HCT116 (cell line): ENCODE results near the gene CELA3A.

Experiments
- EZH2 ChIP-seq: fragments of 200-600 bp; sonication (generic); IDR thresholded peaks from 2 replicates; pipeline ENCODE4 v1.6.1; 2017; ENCODE audit warnings: antibody characterized with exemption, mixed run types
- POLR2A ChIP-seq: IDR thresholded peaks from 2 replicates; pipeline ENCODE4 v1.7.0; 2011; ENCODE audit warnings: borderline replicate concordance; ENCODE audit not compliant: insufficient read depth, insufficient read length; ENCODE audit errors: extremely low read depth
- POLR2AphosphoS5 ChIP-seq: IDR thresholded peaks from 2 replicates; pipeline ENCODE4 v1.6.1; 2011; ENCODE audit warnings: mild to moderate bottlenecking, low read depth, low read length, moderate library complexity
- SP1 ChIP-seq: IDR thresholded peaks from 2 replicates; pipeline ENCODE4 v1.6.1; 2012; ENCODE audit warnings: low read depth
- TF ChIP-seq, protein P1 (sequence below), 3 experiments: fragments of 200-600 bp in 1 of 3; sonication (generic) in 1 of 3; IDR thresholded peaks in 2 of 3; conservative IDR thresholded peaks in 1 of 3; 2 replicates each; pipeline ENCODE4 v1.5.1; 2012 to 2017; ENCODE audit warnings: low read depth in 2 of 3, low read length in 2 of 3, antibody characterized with exemption in 1 of 3, borderline replicate concordance in 1 of 3, control low read depth in 1 of 3, mild to moderate bottlenecking in 1 of 3, mixed read lengths in 1 of 3, mixed run types in 1 of 3, moderate library complexity in 1 of 3; ENCODE audit not compliant: insufficient read depth in 1 of 3
- TF ChIP-seq, protein P2 (sequence below): IDR thresholded peaks from 2 replicates; pipeline ENCODE4 v1.6.1; 2012; ENCODE audit warnings: low read depth
- TF ChIP-seq, protein P3 (sequence below): IDR thresholded peaks from 2 replicates; pipeline ENCODE4 v1.6.1; 2012

DNA sequence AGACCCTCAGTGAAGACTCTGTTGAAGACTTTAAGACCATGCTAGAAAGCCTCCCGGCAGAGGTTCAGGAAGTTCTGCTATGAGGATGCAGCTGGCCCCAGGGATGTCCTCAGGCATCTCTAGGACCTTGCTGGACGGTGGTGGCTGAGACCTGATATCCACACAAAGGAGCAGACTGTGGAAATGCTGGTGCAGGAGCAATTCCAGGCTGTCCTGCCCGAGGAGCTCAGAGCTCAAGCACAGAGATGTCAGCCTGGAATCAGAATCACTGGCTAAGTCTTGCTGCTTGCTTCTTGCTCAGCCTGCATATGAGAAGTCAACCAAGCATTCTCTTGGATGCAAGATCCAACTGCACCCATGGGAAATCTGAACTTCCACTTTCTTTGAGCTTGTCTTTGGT, 29.0 kb downstream of the CELA3A start:
- TF ChIP-seq POLR2AphosphoS5: no peak
- TF ChIP-seq, protein P1, sequence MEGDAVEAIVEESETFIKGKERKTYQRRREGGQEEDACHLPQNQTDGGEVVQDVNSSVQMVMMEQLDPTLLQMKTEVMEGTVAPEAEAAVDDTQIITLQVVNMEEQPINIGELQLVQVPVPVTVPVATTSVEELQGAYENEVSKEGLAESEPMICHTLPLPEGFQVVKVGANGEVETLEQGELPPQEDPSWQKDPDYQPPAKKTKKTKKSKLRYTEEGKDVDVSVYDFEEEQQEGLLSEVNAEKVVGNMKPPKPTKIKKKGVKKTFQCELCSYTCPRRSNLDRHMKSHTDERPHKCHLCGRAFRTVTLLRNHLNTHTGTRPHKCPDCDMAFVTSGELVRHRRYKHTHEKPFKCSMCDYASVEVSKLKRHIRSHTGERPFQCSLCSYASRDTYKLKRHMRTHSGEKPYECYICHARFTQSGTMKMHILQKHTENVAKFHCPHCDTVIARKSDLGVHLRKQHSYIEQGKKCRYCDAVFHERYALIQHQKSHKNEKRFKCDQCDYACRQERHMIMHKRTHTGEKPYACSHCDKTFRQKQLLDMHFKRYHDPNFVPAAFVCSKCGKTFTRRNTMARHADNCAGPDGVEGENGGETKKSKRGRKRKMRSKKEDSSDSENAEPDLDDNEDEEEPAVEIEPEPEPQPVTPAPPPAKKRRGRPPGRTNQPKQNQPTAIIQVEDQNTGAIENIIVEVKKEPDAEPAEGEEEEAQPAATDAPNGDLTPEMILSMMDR (IDR thresholded peaks at IDR 0.05 in 2 of 3, conservative IDR thresholded peaks at IDR 0.05 in 1 of 3; ENCODE audit: borderline replicate concordance in 1 of 3, insufficient read depth in 1 of 3, low read depth in 2 of 3, low read length in 2 of 3): no peak
- TF ChIP-seq EZH2: no peak
- TF ChIP-seq, protein P2, sequence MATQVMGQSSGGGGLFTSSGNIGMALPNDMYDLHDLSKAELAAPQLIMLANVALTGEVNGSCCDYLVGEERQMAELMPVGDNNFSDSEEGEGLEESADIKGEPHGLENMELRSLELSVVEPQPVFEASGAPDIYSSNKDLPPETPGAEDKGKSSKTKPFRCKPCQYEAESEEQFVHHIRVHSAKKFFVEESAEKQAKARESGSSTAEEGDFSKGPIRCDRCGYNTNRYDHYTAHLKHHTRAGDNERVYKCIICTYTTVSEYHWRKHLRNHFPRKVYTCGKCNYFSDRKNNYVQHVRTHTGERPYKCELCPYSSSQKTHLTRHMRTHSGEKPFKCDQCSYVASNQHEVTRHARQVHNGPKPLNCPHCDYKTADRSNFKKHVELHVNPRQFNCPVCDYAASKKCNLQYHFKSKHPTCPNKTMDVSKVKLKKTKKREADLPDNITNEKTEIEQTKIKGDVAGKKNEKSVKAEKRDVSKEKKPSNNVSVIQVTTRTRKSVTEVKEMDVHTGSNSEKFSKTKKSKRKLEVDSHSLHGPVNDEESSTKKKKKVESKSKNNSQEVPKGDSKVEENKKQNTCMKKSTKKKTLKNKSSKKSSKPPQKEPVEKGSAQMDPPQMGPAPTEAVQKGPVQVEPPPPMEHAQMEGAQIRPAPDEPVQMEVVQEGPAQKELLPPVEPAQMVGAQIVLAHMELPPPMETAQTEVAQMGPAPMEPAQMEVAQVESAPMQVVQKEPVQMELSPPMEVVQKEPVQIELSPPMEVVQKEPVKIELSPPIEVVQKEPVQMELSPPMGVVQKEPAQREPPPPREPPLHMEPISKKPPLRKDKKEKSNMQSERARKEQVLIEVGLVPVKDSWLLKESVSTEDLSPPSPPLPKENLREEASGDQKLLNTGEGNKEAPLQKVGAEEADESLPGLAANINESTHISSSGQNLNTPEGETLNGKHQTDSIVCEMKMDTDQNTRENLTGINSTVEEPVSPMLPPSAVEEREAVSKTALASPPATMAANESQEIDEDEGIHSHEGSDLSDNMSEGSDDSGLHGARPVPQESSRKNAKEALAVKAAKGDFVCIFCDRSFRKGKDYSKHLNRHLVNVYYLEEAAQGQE: no peak
- no peak for TF ChIP-seq POLR2A
- TF ChIP-seq SP1: no peak
- TF ChIP-seq, protein P3, sequence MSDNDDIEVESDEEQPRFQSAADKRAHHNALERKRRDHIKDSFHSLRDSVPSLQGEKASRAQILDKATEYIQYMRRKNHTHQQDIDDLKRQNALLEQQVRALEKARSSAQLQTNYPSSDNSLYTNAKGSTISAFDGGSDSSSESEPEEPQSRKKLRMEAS: no peak
